ENCODE data around the gene COBL.

- no peak for TF ChIP-seq EP300 (IDR thresholded peaks at IDR 0.05)
- no peak for TF ChIP-seq POLR2AphosphoS5 (IDR thresholded peaks at IDR 0.05)
Observed at GRCh38 chr7:51356849-51357516, 40.4 kb upstream of the COBL start.

Data from suprapubic skin (tissue), 4 donors.